Measurements from ENCODE around the gene RFTN1.

Gene RFTN1

GRCh38 chr3:16430717-16431630, 82.5 kb downstream of the RFTN1 start:
- DNase-seq: no peak

- DNase-seq: no peak
These were observed 84.4 kb downstream of the RFTN1 start for GRCh38 chr3:16429086-16429485.

GRCh38 chr3:16428612-16429011, 84.9 kb downstream of the RFTN1 start:
- DNase-seq: no peak

GRCh38 chr3:16427103-16427965, 86.2 kb downstream of the RFTN1 start:
- peak; percentile 72 for DNase-seq

GRCh38 chr3:16426665-16427064, 86.8 kb downstream of the RFTN1 start:
- DNase-seq: no peak

- no peak for DNase-seq
These were observed 87.5 kb downstream of the RFTN1 start for GRCh38 chr3:16426029-16426400.

- DNase-seq: no peak
These were observed 88.0 kb downstream of the RFTN1 start for GRCh38 chr3:16425398-16426028.

- no peak for DNase-seq
These were observed 89.4 kb downstream of the RFTN1 start for GRCh38 chr3:16423947-16424673.

- DNase-seq: no peak
These were observed 90.2 kb downstream of the RFTN1 start for GRCh38 chr3:16423298-16423697.

GRCh38 chr3:16419640-16420241, 93.8 kb downstream of the RFTN1 start:
- DNase-seq: peak; percentile 76

GRCh38 chr3:16417945-16418739, 95.4 kb downstream of the RFTN1 start:
- DNase-seq: no peak

GRCh38 chr3:16415911-16416476, 97.5 kb downstream of the RFTN1 start:
- DNase-seq: peak; percentile 54

- no peak for DNase-seq
These were observed 100.2 kb downstream of the RFTN1 start for GRCh38 chr3:16413321-16413720.

- no peak for DNase-seq
These were observed 101.2 kb downstream of the RFTN1 start for GRCh38 chr3:16412192-16412800.

GRCh38 chr3:16411441-16411840, 102.1 kb downstream of the RFTN1 start:
- no peak for DNase-seq

GRCh38 chr3:16410659-16411058, 102.8 kb downstream of the RFTN1 start:
- no peak for DNase-seq

GRCh38 chr3:16409032-16409431, 104.5 kb downstream of the RFTN1 start:
- DNase-seq: no peak

GRCh38 chr3:16407366-16407765, 106.1 kb downstream of the RFTN1 start:
- peak; percentile 71 for DNase-seq

GRCh38 chr3:16406579-16406978, 106.9 kb downstream of the RFTN1 start:
- no peak for DNase-seq

- DNase-seq: no peak
These were observed 107.3 kb downstream of the RFTN1 start for GRCh38 chr3:16406166-16406565.

Data from fibroblast of skin of scalp (primary cell).